HG02623 (cell line): ENCODE measurements around the gene STN1.

Experiments used
- ATAC-seq: cut with Tn5 transposase; IDR thresholded peaks from one replicate; pipeline ENCODE4 v1.9.1; 2021; ENCODE audit warnings: moderate library complexity; ENCODE audit not compliant: unreplicated experiment

The STN1 gene

DNA sequence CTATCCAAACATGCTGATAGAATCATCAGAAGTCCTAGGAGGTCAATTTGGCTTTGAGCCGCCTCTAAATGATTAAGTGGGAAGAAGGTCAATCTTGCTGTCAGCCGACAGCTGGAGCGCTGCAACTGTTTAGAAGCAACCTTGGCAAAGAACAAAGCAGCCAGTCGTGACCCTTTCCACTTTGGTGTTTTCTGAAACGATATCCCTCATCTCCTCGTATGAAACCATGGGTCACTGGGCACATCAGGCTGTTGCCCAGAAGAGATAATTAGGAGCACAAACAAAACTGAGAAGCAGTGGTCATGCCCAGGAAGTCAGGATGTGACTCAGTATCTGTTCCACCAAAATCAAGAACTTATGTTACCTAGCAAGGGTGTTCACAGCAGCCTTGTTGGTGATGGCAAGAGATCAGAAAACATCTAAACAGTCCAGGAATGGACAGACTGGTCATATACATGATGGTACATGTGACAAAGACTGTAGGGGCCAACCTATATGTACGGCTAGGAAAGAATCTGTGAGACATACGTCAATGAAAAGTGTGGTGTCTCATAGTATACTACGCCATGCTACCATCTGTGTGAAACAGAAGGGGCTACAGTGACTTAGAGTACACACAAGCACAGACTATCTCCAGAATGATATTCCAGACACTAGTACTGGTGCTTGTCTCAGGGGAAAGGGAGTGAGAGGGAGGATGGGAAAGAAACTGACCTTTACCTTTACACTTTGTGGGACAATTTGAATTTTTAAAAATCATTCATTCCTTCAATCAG lies 22.4 kb downstream of the STN1 start:
- ATAC-seq = no peak

DNA sequence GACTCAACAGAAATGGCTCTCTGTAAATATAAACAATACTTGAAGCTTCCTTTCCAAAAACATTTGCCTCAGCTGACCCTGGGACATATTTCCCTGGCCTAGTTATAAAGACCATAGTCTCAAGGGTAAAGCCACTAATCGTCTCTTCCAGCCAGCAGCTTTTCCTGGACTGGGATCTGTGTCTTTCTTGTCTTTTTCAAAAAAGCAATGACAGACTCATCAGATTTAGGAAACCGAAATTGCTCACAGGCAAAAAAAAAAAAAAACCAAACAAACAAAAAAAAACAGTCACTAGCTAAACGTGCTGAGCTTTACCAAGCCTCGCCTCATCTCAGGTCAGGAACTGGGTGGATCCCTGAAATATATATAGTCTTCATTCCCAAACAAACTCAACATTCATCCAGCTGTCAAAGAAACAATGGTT lies 23.5 kb downstream of the STN1 start:
- ATAC-seq = no peak

- ATAC-seq = no peak
These were observed 24.2 kb downstream of the STN1 start for GRCh38 chr10:103893817-103894216.

- ATAC-seq = no peak
These were observed 25.8 kb downstream of the STN1 start for GRCh38 chr10:103892181-103892580.

DNA sequence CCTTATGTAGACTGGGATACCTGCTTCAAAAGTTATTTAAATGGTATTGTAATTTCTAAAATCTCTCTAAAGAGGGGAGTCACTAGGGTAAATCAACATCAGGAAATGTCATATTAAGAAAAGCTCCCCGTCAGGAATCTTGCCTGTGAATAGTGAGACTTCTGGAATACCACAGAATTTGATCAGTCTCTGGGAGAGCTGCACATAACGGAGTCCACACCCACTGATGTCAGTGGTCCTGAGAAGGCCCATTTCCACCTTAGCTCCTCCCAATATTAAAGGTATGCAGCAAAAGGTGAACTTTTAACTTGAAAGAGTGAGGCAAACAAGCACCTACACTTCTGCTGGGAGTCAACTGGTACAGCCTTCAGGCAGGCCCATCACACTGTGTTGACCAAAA lies 27.3 kb downstream of the STN1 start:
- ATAC-seq = no peak

GRCh38 chr10:103890194-103890658 lies 27.8 kb downstream of the STN1 start:
- ATAC-seq = no peak

DNA sequence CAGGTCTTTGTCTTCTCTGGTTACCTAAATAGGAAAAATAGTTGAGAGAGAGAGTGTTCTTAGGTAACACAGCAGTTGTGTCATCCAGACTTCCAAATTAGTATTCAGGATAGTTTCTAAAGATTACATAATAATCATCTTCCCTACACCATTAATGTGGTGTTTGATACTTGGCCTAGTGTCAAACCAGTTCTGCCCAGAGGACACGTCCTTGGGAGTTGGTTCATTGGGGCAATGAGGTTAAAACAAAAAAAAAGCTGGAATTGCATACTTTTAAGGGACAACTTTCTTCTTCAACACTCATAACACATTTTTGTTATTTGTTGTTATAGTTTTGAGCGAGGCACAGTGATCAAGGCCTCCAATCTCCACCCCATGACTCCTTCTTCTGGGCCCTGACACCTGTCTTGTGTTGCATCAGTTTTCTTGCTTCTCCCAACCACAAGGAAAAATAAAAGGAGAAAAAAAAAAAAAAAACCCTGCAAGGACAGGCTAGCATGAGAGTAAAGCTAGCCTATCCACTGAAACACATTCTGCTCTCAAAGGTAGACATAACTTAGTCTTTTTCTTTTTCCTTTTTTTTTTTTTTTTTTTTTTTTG lies 28.8 kb downstream of the STN1 start:
- ATAC-seq = no peak

- no peak for ATAC-seq
These were observed 29.7 kb downstream of the STN1 start for GRCh38 chr10:103888113-103888841.

DNA sequence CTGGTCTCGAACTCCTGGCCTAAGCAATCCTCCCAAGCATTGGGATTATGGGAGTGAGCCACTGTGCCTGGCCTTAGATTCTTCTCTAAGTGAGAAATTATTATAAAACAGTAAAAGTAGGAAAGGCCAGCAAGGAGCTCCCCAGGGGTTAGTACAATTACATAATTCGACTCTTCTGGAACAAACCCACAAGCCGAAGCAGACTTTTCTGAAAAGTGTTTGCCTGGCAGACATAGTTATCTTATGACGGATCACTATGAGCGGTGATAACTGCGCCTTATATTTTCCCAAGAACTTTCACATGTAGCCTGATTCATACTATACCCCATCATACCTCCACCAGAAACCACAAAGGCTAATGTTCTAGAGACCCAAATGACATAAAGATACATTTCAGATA lies 32.4 kb downstream of the STN1 start:
- no peak for ATAC-seq

GRCh38 chr10:103884681-103885139 lies 33.3 kb downstream of the STN1 start:
- no peak for ATAC-seq

GRCh38 chr10:103882285-103883007 lies 35.5 kb downstream of the STN1 start:
- ATAC-seq = no peak

DNA sequence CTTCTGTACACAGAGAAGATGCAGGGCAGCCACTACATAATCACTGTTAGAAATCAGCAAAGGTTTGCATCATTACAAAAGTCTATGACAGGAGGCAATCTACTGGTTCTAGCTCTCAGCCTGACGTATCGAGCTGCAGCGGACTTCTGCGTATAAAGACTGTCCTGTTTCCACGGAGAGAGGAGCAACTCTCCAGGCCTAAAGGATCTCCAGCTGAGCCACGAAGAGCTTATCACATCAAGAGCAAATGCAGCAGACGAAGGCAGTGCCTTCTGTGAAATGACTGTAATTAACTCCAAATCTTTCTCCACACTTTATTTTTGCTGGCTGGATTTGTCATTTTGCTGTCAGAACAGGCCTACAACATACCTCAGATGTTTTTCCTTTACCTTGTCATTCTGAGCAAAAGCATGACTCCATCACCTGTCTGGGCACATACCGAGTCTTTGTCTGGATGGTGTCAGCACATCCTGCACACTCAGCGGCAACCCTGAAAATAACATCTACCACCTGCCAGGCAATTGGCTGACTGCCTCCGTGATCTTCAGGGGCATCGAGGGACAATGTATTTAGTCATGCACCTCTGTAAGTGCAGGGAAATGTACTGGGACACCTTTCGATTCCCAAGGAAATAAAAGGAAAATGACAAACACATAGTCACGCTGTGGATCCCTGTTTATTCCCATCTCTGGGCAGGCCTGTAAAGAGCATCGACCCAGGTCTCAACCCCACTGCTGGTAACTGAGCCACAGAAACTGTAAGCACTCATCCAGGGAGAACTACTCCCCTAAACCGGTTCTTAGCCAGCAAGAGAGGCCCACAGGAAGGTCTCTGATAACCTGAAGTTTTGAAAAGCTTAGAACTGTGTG lies 36.3 kb downstream of the STN1 start:
- no peak for ATAC-seq

DNA sequence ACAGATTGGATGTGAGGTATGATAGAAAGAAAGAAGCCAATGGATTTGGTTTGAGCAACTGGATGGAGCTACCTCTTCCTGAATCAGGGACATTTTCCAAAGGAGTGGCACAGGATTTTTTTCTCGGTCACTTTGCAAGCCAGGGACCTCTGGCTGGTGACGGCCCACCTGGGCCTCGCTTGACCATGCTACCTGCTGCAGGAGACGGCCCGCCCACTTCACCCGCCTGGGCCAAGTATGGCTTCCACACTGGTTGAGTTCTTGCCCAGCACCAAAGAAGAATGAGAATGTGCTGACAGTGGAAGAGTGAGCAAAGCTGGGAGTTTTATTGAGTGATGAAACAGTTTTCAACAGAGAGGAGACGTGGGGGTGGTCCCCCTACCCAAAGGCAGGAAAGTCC lies 38.2 kb downstream of the STN1 start:
- ATAC-seq = no peak

DNA sequence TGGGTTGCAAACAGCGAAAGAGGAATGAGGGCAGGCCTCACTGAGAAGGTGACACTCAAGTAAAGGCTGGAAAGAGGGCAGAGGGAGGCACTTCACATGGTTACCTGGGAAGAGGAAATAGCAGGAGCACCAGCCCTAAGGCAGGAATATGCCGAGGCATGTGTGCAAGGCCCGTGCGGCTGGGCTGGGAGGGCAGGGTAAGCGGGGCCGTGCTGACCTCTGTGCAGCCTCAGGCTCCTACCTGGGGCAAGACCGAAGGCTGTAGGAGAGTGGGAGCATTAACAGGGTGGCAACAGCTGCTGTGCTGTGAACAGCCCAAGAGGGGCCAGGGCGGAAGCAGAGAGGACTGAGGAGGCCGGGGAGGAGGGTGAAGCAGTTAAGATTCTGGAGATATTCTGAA lies 38.6 kb downstream of the STN1 start:
- ATAC-seq = no peak

- ATAC-seq = no peak
These were observed 40.1 kb downstream of the STN1 start for GRCh38 chr10:103877861-103878260.

- ATAC-seq = no peak
These were observed 41.8 kb downstream of the STN1 start for GRCh38 chr10:103876155-103876554.

- ATAC-seq = no peak
These were observed 43.3 kb downstream of the STN1 start for GRCh38 chr10:103874730-103875129.

- no peak for ATAC-seq
These were observed 45.6 kb downstream of the STN1 start for GRCh38 chr10:103872137-103872931.

GRCh38 chr10:103871006-103871405 lies 47.0 kb downstream of the STN1 start:
- ATAC-seq = no peak
